B cell (primary cell): ENCODE data around the gene NR4A1. TPM values are rescaled to one million over a fixed set of nuclear protein-coding genes. Genes with fewer than 3 reads are reported as not detected.

Source experiments
- ATAC-seq: fragments of 200-7000 bp; cut with Tn5 transposase; one replicate; pipeline ENCODE4 v1.10.0; 2021; ENCODE audit warnings: low read depth, mild to moderate bottlenecking, moderate number of reproducible peaks, moderate library complexity
- CTCF ChIA-PET: fragments of 350-600 bp; sonication (Branson Sonifier 250); formaldehyde crosslinking; loops from one replicate; lab custom pipeline; 2021; ENCODE audit warnings: antibody characterized with exemption, inconsistent platforms; lab: Charles Lee
- POLR2A ChIA-PET: fragments of 350-600 bp; sonication (Branson Sonifier 250); formaldehyde crosslinking; loops from one replicate; lab custom pipeline; 2021; ENCODE audit warnings: antibody characterized with exemption; lab: Charles Lee
- DNase-seq: peaks from one replicate; pipeline ENCODE4 v3.0.0; 2013
- H2AFZ ChIP-seq: 2 replicates; pipeline ENCODE4 v1.6.1; 2012; ENCODE audit warnings: mild to moderate bottlenecking, low read depth, low read length; ENCODE audit not compliant: insufficient read depth, poor library complexity, severe bottlenecking
- H3K27ac ChIP-seq, 2 donors: 1 replicate in 1 of 2; 2 replicates in 1 of 2; pipeline ENCODE4 v1.5.1; 2012 to 2013; ENCODE audit warnings: low read length in 2 of 2, mild to moderate bottlenecking in 2 of 2, moderate library complexity in 1 of 2
- H3K27me3 ChIP-seq, 4 experiments: fragments of 200-600 bp in 1 of 4; sonication (generic) in 1 of 4; replicated peaks in 1 of 4; 1 replicate in 2 of 4; 2 replicates in 2 of 4; pipeline versions ENCODE4 v1.6.1 to v1.7.0; 2013 to 2016; ENCODE audit warnings: low read length in 3 of 4, mild to moderate bottlenecking in 2 of 4, mixed read lengths in 1 of 4, moderate library complexity in 1 of 4; ENCODE audit not compliant: insufficient read depth in 4 of 4, control insufficient read depth in 3 of 4; ENCODE audit errors: control extremely low read depth in 1 of 4
- H3K36me3 ChIP-seq, 2 experiments: replicated peaks in 1 of 2; 1 replicate in 1 of 2; 2 replicates in 1 of 2; pipeline versions ENCODE4 v1.6.1 to v1.7.1; 2013; ENCODE audit warnings: low read length in 1 of 2; ENCODE audit not compliant: insufficient read depth in 2 of 2, control insufficient read depth in 1 of 2; ENCODE audit errors: control extremely low read depth in 1 of 2, extremely low read depth in 1 of 2
- H3K4me1 ChIP-seq, 2 donors: fragments of 200-600 bp in 1 of 2; sonication (generic) in 1 of 2; 1 replicate in 1 of 2; 2 replicates in 1 of 2; pipeline versions ENCODE4 v1.5.1 to v1.6.1; 2013 to 2017; ENCODE audit warnings: low read length in 2 of 2; ENCODE audit not compliant: control insufficient read depth in 2 of 2, insufficient read depth in 2 of 2
- H3K4me2 ChIP-seq: replicated peaks from 2 replicates; pipeline ENCODE3; 2012; ENCODE audit warnings: mild to moderate bottlenecking, low read depth, low read length; ENCODE audit not compliant: poor library complexity, severe bottlenecking
- H3K4me3 ChIP-seq, 5 experiments: fragments of 200-600 bp in 1 of 5; sonication (generic) in 1 of 5; 1 replicate in 3 of 5; 2 replicates in 2 of 5; pipeline versions ENCODE4 v1.5.1 to v1.7.0; 2011 to 2016; ENCODE audit warnings: low read length in 4 of 5, mild to moderate bottlenecking in 4 of 5, low read depth in 2 of 5, control low read depth in 1 of 5, moderate library complexity in 1 of 5; ENCODE audit not compliant: insufficient read depth in 1 of 5; ENCODE audit errors: control extremely low read depth in 1 of 5, extremely low read depth in 1 of 5
- H3K79me2 ChIP-seq: fragments of 200-600 bp; sonication (generic); one replicate; pipeline ENCODE4 v1.6.0; 2016; ENCODE audit warnings: low read length; ENCODE audit not compliant: control insufficient read depth, insufficient read depth
- H3K9ac ChIP-seq: fragments of 200-600 bp; sonication (generic); 2 replicates; pipeline ENCODE4 v1.6.1; 2017; ENCODE audit warnings: mild to moderate bottlenecking, low read length, moderate library complexity
- H3K9me3 ChIP-seq, 3 donors: one replicate each; pipeline versions ENCODE4 v1.6.1 to v1.7.1; 2013; ENCODE audit warnings: low read length in 2 of 3; ENCODE audit not compliant: control insufficient read depth in 2 of 3, insufficient read depth in 1 of 3; ENCODE audit errors: control extremely low read depth in 1 of 3
- H4K20me1 ChIP-seq: 2 replicates; pipeline ENCODE4 v1.6.0; 2012; ENCODE audit warnings: mild to moderate bottlenecking, low read length; ENCODE audit not compliant: insufficient read depth, control insufficient read depth, poor library complexity, severe bottlenecking
- H3K27ac Mint-ChIP-seq: one replicate; pipeline ENCODE4 v1.8.0; 2021; ENCODE audit warnings: mixed read lengths
- H3K27me3 Mint-ChIP-seq: one replicate; pipeline ENCODE4 v1.8.0; 2021; ENCODE audit warnings: mixed read lengths
- H3K4me1 Mint-ChIP-seq: one replicate; pipeline ENCODE4 v1.8.0; 2021; ENCODE audit warnings: mixed read lengths
- H3K4me3 Mint-ChIP-seq: one replicate; pipeline ENCODE4 v1.8.0; 2021; ENCODE audit warnings: mixed read lengths
- H3K9me3 Mint-ChIP-seq: one replicate; pipeline ENCODE4 v1.8.0; 2022; ENCODE audit warnings: mixed read lengths; ENCODE audit not compliant: insufficient read depth
- EZH2 ChIP-seq: IDR thresholded peaks from 2 replicates; pipeline ENCODE4 v1.6.1; 2012; ENCODE audit warnings: borderline replicate concordance, low read depth, mild to moderate bottlenecking, moderate library complexity, low read length; ENCODE audit not compliant: insufficient read depth, poor library complexity, severe bottlenecking
- WGBS: methylation state at CpG from one replicate; pipeline ENCODE4 v1.1.5; 2013; ENCODE audit warnings: missing lambda C conversion rate; ENCODE audit not compliant: insufficient coverage; 5-methylcytosine and 5-hydroxymethylcytosine counted together
- intact Hi-C: fragments of 100-400 bp; cut with micrococcal nuclease; formaldehyde crosslinking; loops from one replicate; pipeline ENCODE4 v1.10.0; 2022
- polyA plus RNA-seq: library from polyadenylated mRNA; depleted of rRNA; stranded (reverse); fragments of >200 nt; gene quantifications from 2 replicates; pipeline ENCODE4 v1.2.3, GENCODE V29; 2012
- total RNA-seq, 2 donors: library from RNA; stranded (reverse); fragments of 120-200 nt in 1 of 2; gene quantifications; 1 replicate in 1 of 2; 2 replicates in 1 of 2; pipeline versions ENCODE4 v1.2.3 to v1.2.4, GENCODE V29; 2013 to 2022
- TF ChIP-seq, protein P1 (sequence below): fragments of 200-600 bp; IDR thresholded peaks from one replicate; pipeline ENCODE4 v1.8.0; 2022; ENCODE audit warnings: antibody characterized with exemption, mild to moderate bottlenecking

The NR4A1 gene
- total and polyA plus RNA-seq, 2 donors (not counting 1 experiment from before 2014, with no cell fraction given), result 43.2 to 470 TPM

DNA sequence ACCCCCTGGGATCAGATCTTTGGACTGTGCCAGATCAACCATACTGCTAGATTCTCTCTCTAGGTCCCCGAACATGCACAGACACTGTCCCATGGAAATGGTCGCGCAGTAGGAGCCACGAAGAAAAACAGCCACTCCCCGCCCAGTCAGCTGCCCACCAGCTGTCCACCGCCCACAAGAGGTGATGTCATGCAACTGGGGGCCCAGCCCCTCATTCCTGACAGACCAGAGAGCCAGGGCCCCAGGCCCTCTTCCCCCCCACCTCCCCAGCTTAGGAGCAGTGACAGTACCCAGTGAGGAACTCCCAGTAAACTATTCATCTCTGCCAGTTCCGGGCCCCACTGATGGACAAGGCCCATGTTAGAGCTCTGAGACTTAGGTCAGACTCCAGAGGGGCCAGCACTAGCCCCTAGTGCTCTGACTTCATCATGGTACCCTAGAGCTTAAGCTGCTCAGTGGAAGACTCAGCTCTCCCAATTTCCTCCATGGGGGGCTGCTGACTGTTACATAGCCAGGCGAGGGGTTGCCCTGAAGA lies 48.2 kb upstream of the NR4A1 start:
- Histone ChIP-seq H3K9ac (no peak overlapping the region), H3K79me2 (peaks cover 5% of the 10 kb centered on the region), H3K27ac (no peak overlapping the region), H3K9me3 (no peaks in the 10 kb centered on the region), H3K4me1 (peaks cover 16 to 22% of the 10 kb centered on the region in 2 donors), H3K4me3 (no peak overlapping the region), H2AFZ (no peak overlapping the region), H4K20me1 (peaks cover 13% of the 10 kb centered on the region), H3K27me3 (no peaks in the 10 kb centered on the region), H3K4me2 (no peak overlapping the region), H3K36me3 (no peaks in the 10 kb centered on the region)
- intact Hi-C loops, result no loop called here
- no peak for DNase-seq
- peaks cover 28% of the 10 kb centered on the region for H3K4me1 Mint-ChIP-seq
- H3K27ac Mint-ChIP-seq, result no peak overlapping the region
- H3K27me3 Mint-ChIP-seq, result no peaks in the 10 kb centered on the region
- TF ChIP-seq EZH2, result no peak
- TF ChIP-seq, protein P1, sequence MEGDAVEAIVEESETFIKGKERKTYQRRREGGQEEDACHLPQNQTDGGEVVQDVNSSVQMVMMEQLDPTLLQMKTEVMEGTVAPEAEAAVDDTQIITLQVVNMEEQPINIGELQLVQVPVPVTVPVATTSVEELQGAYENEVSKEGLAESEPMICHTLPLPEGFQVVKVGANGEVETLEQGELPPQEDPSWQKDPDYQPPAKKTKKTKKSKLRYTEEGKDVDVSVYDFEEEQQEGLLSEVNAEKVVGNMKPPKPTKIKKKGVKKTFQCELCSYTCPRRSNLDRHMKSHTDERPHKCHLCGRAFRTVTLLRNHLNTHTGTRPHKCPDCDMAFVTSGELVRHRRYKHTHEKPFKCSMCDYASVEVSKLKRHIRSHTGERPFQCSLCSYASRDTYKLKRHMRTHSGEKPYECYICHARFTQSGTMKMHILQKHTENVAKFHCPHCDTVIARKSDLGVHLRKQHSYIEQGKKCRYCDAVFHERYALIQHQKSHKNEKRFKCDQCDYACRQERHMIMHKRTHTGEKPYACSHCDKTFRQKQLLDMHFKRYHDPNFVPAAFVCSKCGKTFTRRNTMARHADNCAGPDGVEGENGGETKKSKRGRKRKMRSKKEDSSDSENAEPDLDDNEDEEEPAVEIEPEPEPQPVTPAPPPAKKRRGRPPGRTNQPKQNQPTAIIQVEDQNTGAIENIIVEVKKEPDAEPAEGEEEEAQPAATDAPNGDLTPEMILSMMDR, result no peak
- no peak for ATAC-seq
- H3K9me3 Mint-ChIP-seq, result no peaks in the 10 kb centered on the region
- no peak overlapping the region for H3K4me3 Mint-ChIP-seq
- WGBS, result 91% methylated on average over 7 of the region's 8 CpGs
- ChIA-PET POLR2A (interaction anchor here (3.3 kb wide), 1 partner anchor 19 kb away, joined by 28 read pairs; no protein-coding TSS in a partner anchor), CTCF (interaction anchor here (0.5 to 11.7 kb wide), 21 partner anchors 9 to 130 kb away, joined by 3 to 590 read pairs (median 4); partner anchors contain the start of gene ATG101)

DNA sequence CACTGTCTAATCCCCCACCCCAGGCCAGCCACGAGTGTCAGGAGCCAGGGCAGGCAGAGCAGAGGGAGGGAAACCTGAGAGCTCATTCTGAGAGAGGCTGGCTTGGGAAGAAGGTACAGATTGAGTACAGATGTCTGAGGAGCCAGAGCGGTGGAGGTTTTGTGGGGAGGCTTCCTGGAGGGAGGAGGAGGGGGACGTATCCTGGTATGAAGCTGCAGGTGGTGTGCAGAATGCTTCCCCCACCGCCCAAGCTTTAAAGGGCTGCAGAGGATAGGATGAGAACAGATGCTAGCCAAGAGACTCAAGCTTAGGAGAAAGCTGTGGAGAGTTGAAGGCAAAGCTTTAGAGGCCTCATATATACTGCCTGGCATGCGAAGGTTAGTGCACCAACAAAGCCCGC lies 47.7 kb upstream of the NR4A1 start:
- H3K79me2 ChIP-seq, result peaks cover 5% of the 10 kb centered on the region
- H3K4me3 Mint-ChIP-seq, result no peak overlapping the region
- peaks cover 0 to 1% of the 10 kb centered on the region in 2 experiments for H3K36me3 ChIP-seq
- no peak overlapping the region for H3K9ac ChIP-seq
- H3K27ac ChIP-seq, result no peak overlapping the region
- 34% methylated on average over 5 of the region's 6 CpGs for WGBS
- ATAC-seq (no peak), DNase-seq (no peak)
- no peaks in the 10 kb centered on the region for H3K9me3 ChIP-seq
- no peak overlapping the region for H3K4me3 ChIP-seq
- H3K27me3 Mint-ChIP-seq, result no peaks in the 10 kb centered on the region
- POLR2A ChIA-PET, result interaction anchor here (0.6 to 3.3 kb wide), 2 partner anchors 18 to 81 kb away, joined by 3 to 28 read pairs; no protein-coding TSS in a partner anchor
- no peak overlapping the region for H3K27ac Mint-ChIP-seq
- H4K20me1 ChIP-seq, result peaks cover 18% of the 10 kb centered on the region
- H2AFZ ChIP-seq, result no peak overlapping the region
- intact Hi-C loops, result no loop called here
- H3K4me2 ChIP-seq, result no peak overlapping the region
- peaks cover 33% of the 10 kb centered on the region for H3K4me1 Mint-ChIP-seq
- TF ChIP-seq EZH2, result no peak
- TF ChIP-seq, protein P1, result no peak
- CTCF ChIA-PET, result interaction anchor here (0.5 to 11.7 kb wide), 23 partner anchors 8 to 129 kb away, joined by 3 to 590 read pairs (median 4); partner anchors contain the start of gene ATG101
- H3K9me3 Mint-ChIP-seq, result no peaks in the 10 kb centered on the region
- H3K27me3 ChIP-seq, result no peaks in the 10 kb centered on the region
- peaks cover 21 to 27% of the 10 kb centered on the region in 2 donors for H3K4me1 ChIP-seq
